Transverse colon (tissue), 4 donors: ENCODE results near the gene CTSA.

Experiments used
- POLR2A ChIP-seq: fragments of 450-650 bp; IDR thresholded peaks from one replicate; pipeline ENCODE4 v1.6.1; 2016; ENCODE audit warnings: antibody characterized with exemption, mild to moderate bottlenecking, moderate library complexity
- POLR2AphosphoS5 ChIP-seq, 3 donors: sonication (generic); formaldehyde crosslinking; IDR thresholded peaks; one replicate each; pipeline ENCODE4 v1.6.1; 2016; ENCODE audit warnings: antibody characterized with exemption in 3 of 3
- TF ChIP-seq, protein P1 (sequence below), 5 experiments: fragments of 200-600 bp in 3 of 5; fragments of 450-650 bp in 2 of 5; sonication (generic) in 3 of 5; IDR thresholded peaks; 1 replicate in 2 of 5; 2 replicates in 3 of 5; pipeline ENCODE4 v1.5.1; 2016 to 2017; ENCODE audit warnings: antibody characterized with exemption in 5 of 5, inconsistent platforms in 3 of 5, mild to moderate bottlenecking in 2 of 5, moderate library complexity in 1 of 5

DNA sequence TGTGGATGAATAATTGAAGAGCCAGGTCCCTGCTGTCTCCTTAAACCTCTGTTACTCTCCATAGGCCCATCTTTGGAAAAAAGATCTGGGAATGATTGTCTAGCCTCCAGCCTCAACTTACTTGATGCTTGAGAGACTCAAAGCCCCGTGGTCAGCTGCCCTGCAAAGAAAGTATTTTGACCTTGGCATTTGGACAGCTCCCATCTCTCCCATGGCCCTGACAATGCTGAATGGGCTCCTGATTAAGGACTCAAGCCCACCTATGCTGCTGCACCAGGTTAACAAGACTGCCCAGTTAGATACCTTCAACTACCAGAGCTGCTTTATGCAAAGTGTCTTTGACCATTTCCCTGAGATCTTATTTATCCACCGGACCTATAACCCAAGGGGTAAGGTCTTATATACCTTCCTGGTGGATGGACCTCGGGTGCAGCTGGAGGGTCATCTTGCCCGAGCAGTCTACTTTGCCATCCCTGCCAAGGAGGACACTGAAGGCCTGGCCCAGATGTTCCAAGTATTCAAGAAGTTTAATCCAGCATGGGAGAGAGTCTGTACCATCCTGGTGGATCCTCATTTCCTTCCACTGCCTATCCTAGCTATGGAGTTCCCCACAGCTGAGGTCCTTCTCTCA lies 8.6 kb upstream of the CTSA start:
- TF ChIP-seq POLR2A (no peak), POLR2AphosphoS5 (IDR thresholded peaks at IDR 0.05) (no peak)
- TF ChIP-seq, protein P1, sequence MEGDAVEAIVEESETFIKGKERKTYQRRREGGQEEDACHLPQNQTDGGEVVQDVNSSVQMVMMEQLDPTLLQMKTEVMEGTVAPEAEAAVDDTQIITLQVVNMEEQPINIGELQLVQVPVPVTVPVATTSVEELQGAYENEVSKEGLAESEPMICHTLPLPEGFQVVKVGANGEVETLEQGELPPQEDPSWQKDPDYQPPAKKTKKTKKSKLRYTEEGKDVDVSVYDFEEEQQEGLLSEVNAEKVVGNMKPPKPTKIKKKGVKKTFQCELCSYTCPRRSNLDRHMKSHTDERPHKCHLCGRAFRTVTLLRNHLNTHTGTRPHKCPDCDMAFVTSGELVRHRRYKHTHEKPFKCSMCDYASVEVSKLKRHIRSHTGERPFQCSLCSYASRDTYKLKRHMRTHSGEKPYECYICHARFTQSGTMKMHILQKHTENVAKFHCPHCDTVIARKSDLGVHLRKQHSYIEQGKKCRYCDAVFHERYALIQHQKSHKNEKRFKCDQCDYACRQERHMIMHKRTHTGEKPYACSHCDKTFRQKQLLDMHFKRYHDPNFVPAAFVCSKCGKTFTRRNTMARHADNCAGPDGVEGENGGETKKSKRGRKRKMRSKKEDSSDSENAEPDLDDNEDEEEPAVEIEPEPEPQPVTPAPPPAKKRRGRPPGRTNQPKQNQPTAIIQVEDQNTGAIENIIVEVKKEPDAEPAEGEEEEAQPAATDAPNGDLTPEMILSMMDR (IDR thresholded peaks at IDR 0.05): no peak
